ENCODE measurements around the gene FTCD.

GRCh38 chr21:46173573-46173972 is 18.2 kb upstream of the FTCD start:
- TF ChIP-seq CTCF (conservative IDR thresholded peaks at IDR 0.05; ENCODE audit: low read length) (no peak), EZH2phosphoT487 (IDR thresholded peaks at IDR 0.05; ENCODE audit: borderline replicate concordance, low read depth, low read length) (no peak)
